PC-3 (cell line): Measurements from ENCODE around the gene FAM98C. TPM values are rescaled to one million over a fixed set of nuclear protein-coding genes. Genes with fewer than 3 reads are reported as not detected.
A peak's percentile ranks its signal among the peaks of the same experiment; 100 is the strongest.

Source experiments
- ATAC-seq: fragments of 200-7000 bp; cut with Tn5 transposase; 2 replicates; pipeline ENCODE4 v1.9.1; 2020; ENCODE audit warnings: mild to moderate bottlenecking, moderate library complexity
- BruUV-seq: library from RNA; stranded (reverse); fragments of 400-500 nt; replicated peaks from 2 replicates; lab custom pipeline; 2021; lab: Mats Ljungman, UMichigan
- CTCF ChIA-PET: fragments of 300-600 bp; sonication (Branson Sonifier 250); formaldehyde crosslinking; loops from one replicate; lab custom pipeline; 2022; ENCODE audit warnings: antibody characterized with exemption; lab: Charles Lee
- POLR2A ChIA-PET: fragments of 300-600 bp; sonication (Branson Sonifier 250); formaldehyde crosslinking; loops from one replicate; lab custom pipeline; 2022; ENCODE audit warnings: antibody characterized with exemption; ENCODE audit not compliant: unreplicated experiment; lab: Charles Lee
- DNase-seq: peaks from one replicate; pipeline ENCODE4 v3.0.0-alpha.2; 2015
- H2AFZ ChIP-seq: fragments of 300-600 bp; sonication (generic); 2 replicates; pipeline ENCODE4 v1.6.0; 2016; ENCODE audit warnings: antibody characterized with exemption, low read length
- H3F3A ChIP-seq: fragments of 300-600 bp; sonication (generic); one replicate; pipeline ENCODE4 v1.6.0; 2017; ENCODE audit warnings: antibody characterized with exemption, low read length, control low read depth, mild to moderate bottlenecking; ENCODE audit not compliant: unreplicated experiment
- H3K27ac ChIP-seq: fragments of 300-600 bp; sonication (generic); 2 replicates; pipeline ENCODE4 v1.5.1; 2016; ENCODE audit warnings: mild to moderate bottlenecking, low read length
- H3K27me3 ChIP-seq: fragments of 300-600 bp; sonication (generic); 2 replicates; pipeline ENCODE4 v1.6.1; 2016; ENCODE audit warnings: low read length, mixed read lengths
- H3K36me3 ChIP-seq: fragments of 300-600 bp; sonication (generic); 2 replicates; pipeline ENCODE4 v1.6.1; 2016; ENCODE audit warnings: low read depth, mixed run types, low read length, mixed read lengths
- H3K4me1 ChIP-seq: fragments of 300-600 bp; sonication (generic); 2 replicates; pipeline ENCODE4 v1.5.1; 2016; ENCODE audit warnings: low read length; ENCODE audit not compliant: insufficient read depth
- H3K4me2 ChIP-seq: fragments of 300-600 bp; sonication (generic); 2 replicates; pipeline ENCODE4 v1.6.0; 2016; ENCODE audit warnings: low read length
- H3K4me3 ChIP-seq: fragments of 300-600 bp; sonication (generic); 2 replicates; pipeline ENCODE4 v1.5.1; 2016; ENCODE audit warnings: mild to moderate bottlenecking, low read length, mixed read lengths
- H3K79me2 ChIP-seq: fragments of 300-600 bp; sonication (generic); 2 replicates; pipeline ENCODE4 v1.6.1; 2017; ENCODE audit warnings: low read length, mixed read lengths
- H3K9ac ChIP-seq: fragments of 300-600 bp; sonication (generic); 2 replicates; pipeline ENCODE4 v1.6.0; 2016; ENCODE audit warnings: mild to moderate bottlenecking, low read length
- H3K9me2 ChIP-seq: fragments of 300-600 bp; sonication (generic); replicated peaks from 2 replicates; pipeline ENCODE4 v1.6.1; 2016; ENCODE audit warnings: mixed run types, low read length, mixed read lengths
- H3K9me3 ChIP-seq: fragments of 300-600 bp; sonication (generic); 2 replicates; pipeline ENCODE4 v1.6.1; 2016; ENCODE audit warnings: low read length, mixed read lengths
- H4K20me1 ChIP-seq: fragments of 300-600 bp; sonication (generic); 2 replicates; pipeline ENCODE4 v1.6.1; 2016; ENCODE audit warnings: low read length, mixed read lengths
- EZH2 ChIP-seq: fragments of 300-600 bp; sonication (generic); IDR thresholded peaks from one replicate; pipeline ENCODE4 v1.6.1; 2017; ENCODE audit warnings: antibody characterized with exemption, mild to moderate bottlenecking, low read length; ENCODE audit not compliant: unreplicated experiment
- EZH2phosphoT487 ChIP-seq: fragments of 300-600 bp; sonication (generic); IDR thresholded peaks from 2 replicates; pipeline ENCODE4 v1.6.1; 2018; ENCODE audit warnings: mild to moderate bottlenecking, antibody characterized with exemption, low read length, borderline replicate concordance
- intact Hi-C: fragments of 100-400 bp; cut with micrococcal nuclease; formaldehyde crosslinking; loops from 2 replicates; pipeline ENCODE4 v1.9.0; 2023
- total RNA-seq: library from RNA; depleted of rRNA; stranded (reverse); fragments of >200 nt; gene quantifications from 2 replicates; pipeline ENCODE4 v1.2.3, GENCODE V29; 2014
- TF ChIP-seq, protein P1 (sequence below): fragments of 300-600 bp; sonication (generic); conservative IDR thresholded peaks from 2 replicates; pipeline ENCODE4 v1.5.1; 2017; ENCODE audit warnings: antibody characterized with exemption, low read depth, mild to moderate bottlenecking, low read length

The FAM98C gene
- total RNA-seq, 1 experiment from 2014 or later = 23.5 TPM

GRCh38 chr19:38389957-38390924 lies 12.7 kb upstream of the FAM98C start:
- Histone ChIP-seq H3K9me3 (no peaks in the 10 kb centered on the region), H3K9me2 (no peaks in the 10 kb centered on the region), H4K20me1 (no peaks in the 10 kb centered on the region), H3K4me3 (peak overlapping the region; percentile 30; the same call in 1 of the 2 replicates), H3F3A (no peaks in the 10 kb centered on the region), H3K36me3 (no peaks in the 10 kb centered on the region), H3K79me2 (no peaks in the 10 kb centered on the region), H3K27me3 (no peaks in the 10 kb centered on the region), H2AFZ (no peak overlapping the region), H3K4me1 (peaks cover 7% of the 10 kb centered on the region; the same call in 1 of the 2 replicates), H3K9ac (no peak overlapping the region), H3K27ac (no peak overlapping the region), H3K4me2 (peak overlapping the region; percentile 53)
- no TSS peak for BruUV-seq
- intact Hi-C loops = loop anchor here (5.0 kb wide), 1 partner anchor 53 kb away; the partner anchor contains the start of gene CATSPERG
- POLR2A ChIA-PET = interaction anchor here (1.2 kb wide), 1 partner anchor 16 kb away, joined by 4 read pairs; the partner anchor contains the start of gene PSMD8
- CTCF ChIA-PET = interaction anchor here (0.6 kb wide), 1 partner anchor 13 kb away, joined by 5 read pairs; the partner anchor contains the start of gene FAM98C
- TF ChIP-seq EZH2 (no peak), EZH2phosphoT487 (no peak)
- TF ChIP-seq, protein P1, sequence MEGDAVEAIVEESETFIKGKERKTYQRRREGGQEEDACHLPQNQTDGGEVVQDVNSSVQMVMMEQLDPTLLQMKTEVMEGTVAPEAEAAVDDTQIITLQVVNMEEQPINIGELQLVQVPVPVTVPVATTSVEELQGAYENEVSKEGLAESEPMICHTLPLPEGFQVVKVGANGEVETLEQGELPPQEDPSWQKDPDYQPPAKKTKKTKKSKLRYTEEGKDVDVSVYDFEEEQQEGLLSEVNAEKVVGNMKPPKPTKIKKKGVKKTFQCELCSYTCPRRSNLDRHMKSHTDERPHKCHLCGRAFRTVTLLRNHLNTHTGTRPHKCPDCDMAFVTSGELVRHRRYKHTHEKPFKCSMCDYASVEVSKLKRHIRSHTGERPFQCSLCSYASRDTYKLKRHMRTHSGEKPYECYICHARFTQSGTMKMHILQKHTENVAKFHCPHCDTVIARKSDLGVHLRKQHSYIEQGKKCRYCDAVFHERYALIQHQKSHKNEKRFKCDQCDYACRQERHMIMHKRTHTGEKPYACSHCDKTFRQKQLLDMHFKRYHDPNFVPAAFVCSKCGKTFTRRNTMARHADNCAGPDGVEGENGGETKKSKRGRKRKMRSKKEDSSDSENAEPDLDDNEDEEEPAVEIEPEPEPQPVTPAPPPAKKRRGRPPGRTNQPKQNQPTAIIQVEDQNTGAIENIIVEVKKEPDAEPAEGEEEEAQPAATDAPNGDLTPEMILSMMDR = no peak
- no peak for DNase-seq
- no peak for ATAC-seq

- Histone ChIP-seq H3K4me1 (peaks cover 7% of the 10 kb centered on the region; the same call in 1 of the 2 replicates), H2AFZ (no peak overlapping the region), H3K9me2 (no peaks in the 10 kb centered on the region), H3K4me2 (no peak overlapping the region), H3K27ac (no peak overlapping the region), H3K9me3 (no peaks in the 10 kb centered on the region), H3K4me3 (no peak overlapping the region), H3K36me3 (no peaks in the 10 kb centered on the region), H3K27me3 (no peaks in the 10 kb centered on the region), H4K20me1 (no peaks in the 10 kb centered on the region), H3F3A (no peaks in the 10 kb centered on the region), H3K9ac (no peak overlapping the region), H3K79me2 (no peaks in the 10 kb centered on the region)
- no TSS peak for BruUV-seq
- intact Hi-C loops = no loop called here
- ChIA-PET CTCF (no interaction called here), POLR2A (no interaction called here)
- TF ChIP-seq, protein P1 = no peak
- no peak for TF ChIP-seq EZH2
- no peak for TF ChIP-seq EZH2phosphoT487
- DNase-seq (no peak), ATAC-seq (no peak)
Measured at GRCh38 chr19:38391911-38392464, 10.9 kb upstream of the FAM98C start.
